Muscle layer of colon (tissue), 2 donors: ENCODE data around the gene BAZ1B.
"Not testable (repeated sequence)": the region's sequence is repeated elsewhere in the genome, so short reads cannot be mapped to it uniquely, and the experiment has no call there.

Experiments used
- H3K27ac ChIP-seq: one replicate; pipeline ENCODE4 v1.7.0; 2013; ENCODE audit warnings: low read depth, mild to moderate bottlenecking, low read length, moderate library complexity
- H3K27me3 ChIP-seq, 2 donors: one replicate each; pipeline ENCODE4 v1.7.0; 2013; ENCODE audit warnings: low read length in 2 of 2, mild to moderate bottlenecking in 2 of 2; ENCODE audit not compliant: insufficient read depth in 2 of 2, control insufficient read depth in 1 of 2
- H3K36me3 ChIP-seq: one replicate; pipeline ENCODE4 v1.7.0; 2013; ENCODE audit warnings: mild to moderate bottlenecking, low read length; ENCODE audit not compliant: insufficient read depth
- H3K4me1 ChIP-seq: one replicate; pipeline ENCODE4 v1.7.0; 2013; ENCODE audit warnings: mild to moderate bottlenecking, low read length; ENCODE audit not compliant: insufficient read depth
- H3K4me3 ChIP-seq, 2 donors: one replicate each; pipeline ENCODE4 v1.7.0; 2013; ENCODE audit warnings: low read length in 2 of 2, low read depth in 1 of 2, mild to moderate bottlenecking in 1 of 2, moderate library complexity in 1 of 2
- H3K9ac ChIP-seq: one replicate; pipeline ENCODE4 v1.7.0; 2013; ENCODE audit warnings: low read length
- H3K9me3 ChIP-seq: one replicate; pipeline ENCODE4 v1.7.0; 2013; ENCODE audit warnings: mild to moderate bottlenecking, low read length
- donor health status: abdominal sarcoma.
- donor health status: Adenocarcinoma of cecum.

The BAZ1B gene

DNA sequence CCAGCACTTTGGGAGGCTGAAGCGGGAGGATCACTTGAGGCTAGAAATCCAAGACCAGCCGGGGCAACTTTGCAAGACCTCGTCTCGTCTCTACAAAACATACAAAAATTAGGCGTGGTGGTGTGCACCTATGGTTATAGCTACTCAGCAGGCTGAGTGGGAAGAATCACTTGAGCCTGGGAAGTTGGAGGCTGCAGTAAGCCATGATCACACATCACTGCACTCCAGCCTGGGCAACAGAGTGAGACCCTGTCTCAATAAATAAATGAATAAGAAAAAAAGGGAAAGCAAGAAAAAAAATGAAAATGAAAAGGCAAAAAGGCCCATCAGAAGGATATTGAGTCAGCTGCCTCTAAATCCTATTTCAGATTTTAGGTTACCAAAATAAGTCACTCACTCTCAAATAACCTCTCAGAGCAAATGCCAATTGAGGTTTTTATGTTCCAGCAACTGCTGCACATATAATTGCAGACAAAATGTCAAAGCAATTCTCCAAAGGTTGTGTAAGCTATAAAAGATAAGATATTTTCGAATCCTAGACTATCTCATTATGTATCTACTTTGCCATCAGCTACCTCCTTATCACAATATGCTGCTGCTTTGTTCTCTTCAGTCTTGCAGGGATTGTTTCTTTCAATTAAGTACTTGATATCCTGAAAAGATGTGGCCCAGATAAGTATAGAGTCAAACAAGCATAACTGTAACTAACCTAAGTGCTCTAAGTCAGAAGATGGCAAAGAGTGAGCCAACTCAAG, 4.7 kb downstream of the BAZ1B start:
- H3K9ac ChIP-seq: no peak overlapping the region
- H3K27ac ChIP-seq: no peak overlapping the region
- H3K4me1 ChIP-seq: peaks cover 45% of the 10 kb centered on the region
- H3K4me3 ChIP-seq: no peak overlapping the region
- no peaks in the 10 kb centered on the region for H3K9me3 ChIP-seq
- no peaks in the 10 kb centered on the region for H3K27me3 ChIP-seq
- H3K36me3 ChIP-seq: peaks cover 23% of the 10 kb centered on the region

DNA sequence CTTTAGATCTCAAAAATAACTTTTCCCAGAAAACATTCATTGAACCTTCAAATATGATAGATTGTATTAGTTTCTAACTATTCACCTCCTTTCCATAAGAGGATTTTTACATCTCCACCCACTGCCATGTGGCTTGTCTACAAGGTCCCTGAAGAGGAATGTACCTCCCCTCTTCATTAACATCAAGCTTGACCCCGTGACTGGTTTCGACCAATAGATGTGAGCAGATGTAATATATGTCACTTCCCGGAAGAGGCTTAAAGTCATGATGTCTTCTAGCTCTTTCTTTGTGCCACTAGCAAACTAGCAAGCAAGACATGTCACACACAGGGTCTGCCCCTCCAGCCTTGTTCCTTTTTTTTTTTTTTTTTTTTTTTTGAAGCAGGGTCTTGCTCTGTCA, 6.9 kb downstream of the BAZ1B start:
- Histone ChIP-seq H3K36me3 (peaks cover 23% of the 10 kb centered on the region), H3K4me1 (peaks cover 45% of the 10 kb centered on the region), H3K9ac (no peak overlapping the region), H3K27me3 (no peaks in the 10 kb centered on the region), H3K27ac (no peak overlapping the region), H3K4me3 (no peak overlapping the region), H3K9me3 (no peaks in the 10 kb centered on the region)

DNA sequence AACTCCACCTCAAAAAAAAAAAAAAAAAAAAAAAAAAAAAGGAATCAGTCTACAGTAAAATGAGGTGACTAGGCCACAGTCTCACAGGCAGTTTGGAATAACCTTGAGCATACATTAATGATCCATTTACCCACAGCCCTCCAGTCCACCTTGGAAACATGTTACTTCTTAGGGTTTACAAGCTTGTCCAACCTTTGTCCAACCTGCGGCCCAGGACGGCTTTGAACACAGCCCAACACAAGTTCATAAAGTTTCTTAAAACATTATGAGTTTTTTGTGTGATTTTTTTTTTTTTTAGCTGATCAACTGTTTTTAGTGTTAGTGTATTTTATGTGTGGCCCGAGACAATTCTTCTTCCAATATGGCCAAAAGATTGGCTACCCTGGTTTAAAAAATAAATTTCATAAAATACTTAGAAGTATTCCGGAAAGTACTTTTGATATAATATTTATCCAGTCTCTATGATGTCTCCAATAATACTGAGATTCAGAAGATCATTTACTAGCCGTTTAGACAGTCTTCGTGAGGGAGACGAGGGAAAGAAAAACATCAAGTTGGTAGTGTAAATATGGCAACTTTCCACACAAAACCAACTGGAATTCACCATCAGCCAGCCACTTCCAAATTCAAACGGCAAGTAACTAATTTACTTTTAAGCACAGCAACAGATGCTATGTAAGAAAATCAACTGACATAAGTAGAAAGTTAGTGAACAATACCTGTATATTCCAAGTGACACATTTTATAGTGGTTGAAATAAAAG, 9.9 kb downstream of the BAZ1B start:
- peaks cover 40% of the 10 kb centered on the region for H3K36me3 ChIP-seq
- peaks cover 20% of the 10 kb centered on the region for H3K4me1 ChIP-seq
- H3K9ac ChIP-seq: no peak overlapping the region
- no peaks in the 10 kb centered on the region for H3K27me3 ChIP-seq
- no peak overlapping the region for H3K27ac ChIP-seq
- H3K9me3 ChIP-seq: no peaks in the 10 kb centered on the region
- H3K4me3 ChIP-seq: no peak overlapping the region

DNA sequence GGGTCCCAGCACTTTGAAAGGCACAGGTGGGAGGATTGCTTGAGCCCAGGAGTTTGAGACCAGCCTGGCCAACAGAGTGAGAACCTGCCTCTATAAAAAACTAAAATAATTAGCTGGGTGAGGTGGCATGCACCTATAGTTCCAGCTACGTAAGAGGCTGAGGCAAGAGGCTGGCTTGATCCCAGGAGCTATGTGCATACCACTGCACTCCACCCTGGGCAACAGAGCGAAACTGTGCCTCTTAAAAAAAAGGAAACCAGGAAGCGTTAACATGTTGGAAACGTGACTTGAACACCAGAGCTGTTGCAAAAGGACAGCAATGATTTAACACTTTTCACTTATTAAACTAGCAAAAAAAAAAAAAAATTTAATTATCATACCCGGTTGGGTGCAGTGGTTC, 12.6 kb downstream of the BAZ1B start:
- Histone ChIP-seq H3K9ac (no peak overlapping the region), H3K36me3 (peaks cover 49% of the 10 kb centered on the region), H3K4me3 (no peak overlapping the region), H3K27me3 (no peaks in the 10 kb centered on the region), H3K9me3 (no peaks in the 10 kb centered on the region), H3K4me1 (peaks cover 17% of the 10 kb centered on the region), H3K27ac (no peak overlapping the region)

GRCh38 chr7:73507556-73507955, 14.5 kb downstream of the BAZ1B start:
- Histone ChIP-seq H3K9me3 (no peaks in the 10 kb centered on the region), H3K27me3 (no peaks in the 10 kb centered on the region), H3K9ac (no peak overlapping the region), H3K4me3 (no peak overlapping the region), H3K36me3 (peaks cover 61% of the 10 kb centered on the region), H3K4me1 (peaks cover 6% of the 10 kb centered on the region), H3K27ac (no peak overlapping the region)

GRCh38 chr7:73504920-73505319, 17.2 kb downstream of the BAZ1B start:
- H3K9me3 ChIP-seq: no peaks in the 10 kb centered on the region
- no peak overlapping the region for H3K27ac ChIP-seq
- H3K9ac ChIP-seq: no peak overlapping the region
- peaks cover 68% of the 10 kb centered on the region for H3K36me3 ChIP-seq
- no peaks in the 10 kb centered on the region for H3K4me1 ChIP-seq
- no peaks in the 10 kb centered on the region for H3K27me3 ChIP-seq
- no peak overlapping the region for H3K4me3 ChIP-seq

DNA sequence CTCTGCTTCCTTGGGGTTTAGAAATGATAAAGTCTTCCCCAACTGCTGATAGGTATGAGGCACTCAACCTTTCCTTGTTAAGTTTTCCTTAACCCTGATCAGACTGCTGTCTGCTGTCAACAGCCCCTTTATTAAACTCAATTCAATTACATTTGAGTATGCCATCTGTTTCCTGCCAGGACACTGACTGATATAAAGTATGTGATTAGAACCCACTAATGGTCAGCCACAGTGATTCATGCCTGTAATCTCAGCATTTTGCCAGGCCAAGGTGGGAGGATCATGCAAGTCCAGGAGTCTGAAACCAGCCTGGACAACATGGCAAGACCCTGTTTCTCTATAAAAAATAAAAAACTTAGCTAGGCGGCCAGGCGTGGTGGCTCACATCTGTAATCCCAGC, 18.1 kb downstream of the BAZ1B start:
- Histone ChIP-seq H3K27ac (no peak overlapping the region), H3K9ac (no peak overlapping the region), H3K9me3 (no peaks in the 10 kb centered on the region), H3K4me1 (no peaks in the 10 kb centered on the region), H3K4me3 (no peak overlapping the region), H3K36me3 (peaks cover 70% of the 10 kb centered on the region), H3K27me3 (no peaks in the 10 kb centered on the region)

- peaks cover 69% of the 10 kb centered on the region for H3K36me3 ChIP-seq
- no peak overlapping the region for H3K4me3 ChIP-seq
- no peaks in the 10 kb centered on the region for H3K4me1 ChIP-seq
- H3K27ac ChIP-seq: no peak overlapping the region
- H3K27me3 ChIP-seq: no peaks in the 10 kb centered on the region
- H3K9ac ChIP-seq: no peak overlapping the region
- no peaks in the 10 kb centered on the region for H3K9me3 ChIP-seq
Observed at GRCh38 chr7:73503229-73503628, 18.9 kb downstream of the BAZ1B start.

DNA sequence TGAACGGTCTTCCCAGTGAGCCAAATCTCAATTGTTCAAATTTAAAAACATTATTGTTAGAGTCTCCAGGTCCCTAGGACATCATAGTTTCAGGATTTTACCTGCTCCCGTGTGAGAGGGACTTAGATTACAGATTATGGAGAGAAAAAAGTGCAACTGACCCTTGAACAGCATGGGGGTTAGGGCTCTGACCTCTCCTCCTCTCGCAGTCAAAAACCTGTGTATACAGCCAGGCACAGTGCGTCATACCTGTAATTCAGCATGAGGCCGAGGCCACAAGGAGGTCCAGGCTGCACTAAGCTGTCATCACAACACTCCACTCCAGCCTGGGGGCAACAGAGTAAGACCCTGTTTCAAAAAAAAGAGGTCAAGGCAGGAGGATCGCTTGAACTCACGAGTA, 25.5 kb downstream of the BAZ1B start:
- Histone ChIP-seq H3K27me3 (no peaks in the 10 kb centered on the region), H3K9me3 (no peaks in the 10 kb centered on the region), H3K4me3 (no peak overlapping the region), H3K9ac (no peak overlapping the region), H3K36me3 (peaks cover 47% of the 10 kb centered on the region), H3K27ac (no peak overlapping the region), H3K4me1 (no peaks in the 10 kb centered on the region)

GRCh38 chr7:73495507-73495906, 26.6 kb downstream of the BAZ1B start:
- peaks cover 47% of the 10 kb centered on the region for H3K36me3 ChIP-seq
- not testable (repeated sequence) for H3K9ac ChIP-seq, H3K4me3 ChIP-seq

DNA sequence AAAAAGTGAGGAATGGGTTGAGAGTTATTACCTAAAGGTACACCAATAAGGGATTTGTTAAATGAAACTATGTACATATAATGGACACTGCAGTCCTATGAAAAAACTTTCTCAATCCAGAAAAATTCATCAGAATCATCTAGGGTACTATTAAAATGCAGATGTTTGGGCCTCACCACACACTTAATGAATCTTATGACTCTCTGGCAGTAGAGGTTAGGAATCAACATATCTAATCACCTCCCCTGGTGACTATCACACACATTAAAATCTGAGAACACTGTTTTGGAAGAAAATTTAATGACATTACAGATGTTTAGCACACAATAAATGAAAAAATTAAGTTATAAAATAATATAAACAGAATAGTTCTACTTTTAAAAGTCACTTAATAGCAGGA, 32.1 kb downstream of the BAZ1B start:
- H3K9ac ChIP-seq: no peak overlapping the region
- no peak overlapping the region for H3K27ac ChIP-seq
- no peaks in the 10 kb centered on the region for H3K27me3 ChIP-seq
- H3K4me3 ChIP-seq: no peak overlapping the region
- H3K4me1 ChIP-seq: no peaks in the 10 kb centered on the region
- peaks cover 53% of the 10 kb centered on the region for H3K36me3 ChIP-seq
- H3K9me3 ChIP-seq: no peaks in the 10 kb centered on the region

More at GRCh38 chr7:73495507-73495906, 26.6 kb downstream of the BAZ1B start:
- not testable (repeated sequence) for H3K27me3 ChIP-seq, H3K4me1 ChIP-seq, H3K27ac ChIP-seq, H3K9me3 ChIP-seq

- peaks cover 41% of the 10 kb centered on the region for H3K36me3 ChIP-seq
- H3K27ac ChIP-seq: no peak overlapping the region
- H3K4me1 ChIP-seq: no peaks in the 10 kb centered on the region
- no peak overlapping the region for H3K9ac ChIP-seq
- H3K27me3 ChIP-seq: no peaks in the 10 kb centered on the region
- no peak overlapping the region for H3K4me3 ChIP-seq
- H3K9me3 ChIP-seq: no peaks in the 10 kb centered on the region
Observed at GRCh38 chr7:73487486-73487885, 34.6 kb downstream of the BAZ1B start.
